ENCODE measurements around the gene KIF26B.
"Not testable (repeated sequence)": the region's sequence is repeated elsewhere in the genome, so short reads cannot be mapped to it uniquely, and the experiment has no call there.

KIF26B gene

DNA sequence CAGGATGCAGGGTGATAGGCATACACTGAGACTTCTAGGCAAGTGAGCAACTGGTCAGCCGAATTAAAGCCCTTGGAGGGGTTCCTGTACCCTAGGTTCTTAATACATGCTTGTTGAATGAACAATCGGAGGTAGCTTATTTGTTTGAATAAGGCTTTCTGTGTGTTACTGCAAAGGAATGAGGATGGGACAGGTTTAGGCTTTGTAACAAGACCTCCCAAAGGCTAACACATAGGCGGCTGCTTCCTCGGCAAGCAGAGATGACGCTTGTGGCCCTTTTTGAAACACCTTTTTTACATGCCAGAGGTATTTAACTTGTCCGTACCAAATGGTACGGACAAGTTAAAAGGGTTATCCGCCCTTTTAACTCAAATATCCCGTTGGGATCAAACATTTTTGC is 511.6 kb downstream of the KIF26B start:
- DNase-seq: no peak

DNA sequence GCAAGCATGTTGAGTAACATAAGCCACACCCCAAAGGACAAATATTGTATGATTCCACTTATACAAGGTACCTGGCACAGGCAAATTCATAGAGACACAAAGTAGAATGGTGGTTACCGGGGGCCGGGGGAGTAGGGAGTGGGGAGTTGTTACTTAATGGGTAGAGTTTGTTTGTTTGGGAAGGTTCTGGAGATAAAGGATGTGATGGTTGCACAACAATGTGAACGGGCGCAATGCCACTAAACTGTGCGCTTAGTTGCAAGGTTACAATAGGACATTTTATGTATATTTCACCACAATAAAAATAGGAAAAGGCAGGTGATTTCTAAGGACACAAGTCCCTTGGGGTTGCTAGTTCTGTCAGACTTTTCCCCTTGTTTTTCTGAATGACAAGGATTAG is 516.6 kb downstream of the KIF26B start:
- DNase-seq: no peak

DNA sequence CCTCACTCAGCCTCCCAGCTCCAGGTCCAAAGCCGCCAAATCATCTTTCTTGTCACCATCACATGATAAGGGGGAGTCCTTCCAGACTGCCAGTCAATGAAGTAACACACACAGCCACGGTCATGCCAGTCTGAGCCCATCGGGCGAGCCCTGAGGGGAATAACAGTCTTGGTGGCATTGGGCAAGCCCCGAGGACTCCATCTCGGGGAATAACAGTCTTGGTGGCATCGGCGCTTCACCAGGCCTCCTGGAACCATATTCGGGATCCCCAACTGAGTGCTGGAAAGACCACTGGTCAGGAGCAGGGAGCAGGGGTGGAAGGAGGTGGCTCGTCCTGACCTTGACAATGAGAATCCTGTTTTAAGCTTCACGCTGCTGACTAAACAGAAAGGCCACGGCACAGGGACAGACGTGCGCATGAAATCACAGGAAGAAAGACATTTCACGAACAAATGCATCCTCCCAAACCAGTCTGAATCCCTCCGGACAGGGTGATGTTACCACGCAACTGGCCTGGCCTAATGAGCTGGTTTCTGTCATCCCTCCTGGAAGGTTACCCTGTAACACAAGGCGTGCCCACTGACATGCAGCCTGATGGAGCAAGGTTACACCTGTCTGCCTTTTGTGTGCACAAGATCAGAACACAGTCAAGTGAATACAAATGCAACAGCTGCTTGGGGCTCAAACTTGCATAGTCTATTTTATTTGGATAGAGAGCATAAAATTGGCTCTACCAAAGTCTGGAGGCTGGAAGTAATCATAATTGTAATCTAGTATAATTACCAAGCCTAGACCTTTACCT is 517.4 kb downstream of the KIF26B start:
- no peak for DNase-seq

DNA sequence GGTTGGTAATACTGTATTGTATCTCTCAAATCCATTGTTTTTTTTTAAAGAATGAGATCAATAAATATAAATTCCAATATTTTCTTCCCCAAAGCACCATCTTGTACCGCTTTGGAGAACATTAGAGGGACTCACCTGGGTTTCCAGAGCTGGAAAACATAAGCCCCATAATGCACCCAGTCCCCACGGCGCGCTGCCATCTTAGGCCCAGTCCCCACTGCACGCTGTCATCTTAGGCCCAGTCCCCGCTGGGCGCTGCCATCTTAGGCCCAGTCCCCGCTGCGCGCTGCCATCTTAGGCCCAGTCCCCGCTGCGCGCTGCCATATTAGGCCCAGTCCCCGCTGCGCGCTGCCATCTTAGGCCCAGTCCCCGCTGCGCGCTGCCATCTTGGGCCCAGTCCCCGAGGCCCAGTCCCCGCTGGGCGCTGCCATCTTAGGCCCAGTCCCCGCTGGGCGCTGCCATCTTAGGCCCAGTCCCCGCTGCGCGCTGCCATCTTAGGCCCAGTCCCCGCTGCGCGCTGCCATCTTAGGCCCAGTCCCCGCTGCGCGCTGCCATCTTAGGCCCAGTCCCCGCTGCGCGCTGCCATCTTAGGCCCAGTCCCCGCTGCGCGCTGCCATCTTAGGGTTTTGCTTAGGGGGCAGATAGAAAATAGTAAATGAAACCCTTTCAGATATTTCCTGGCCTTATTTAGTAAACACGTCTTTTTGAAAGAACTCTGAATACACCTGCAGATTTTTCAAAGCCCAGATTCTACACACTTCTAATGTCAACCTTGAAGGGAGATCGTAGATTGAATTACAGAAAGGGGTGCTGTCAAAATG is 518.3 kb downstream of the KIF26B start:
- DNase-seq: not testable (repeated sequence)

DNA sequence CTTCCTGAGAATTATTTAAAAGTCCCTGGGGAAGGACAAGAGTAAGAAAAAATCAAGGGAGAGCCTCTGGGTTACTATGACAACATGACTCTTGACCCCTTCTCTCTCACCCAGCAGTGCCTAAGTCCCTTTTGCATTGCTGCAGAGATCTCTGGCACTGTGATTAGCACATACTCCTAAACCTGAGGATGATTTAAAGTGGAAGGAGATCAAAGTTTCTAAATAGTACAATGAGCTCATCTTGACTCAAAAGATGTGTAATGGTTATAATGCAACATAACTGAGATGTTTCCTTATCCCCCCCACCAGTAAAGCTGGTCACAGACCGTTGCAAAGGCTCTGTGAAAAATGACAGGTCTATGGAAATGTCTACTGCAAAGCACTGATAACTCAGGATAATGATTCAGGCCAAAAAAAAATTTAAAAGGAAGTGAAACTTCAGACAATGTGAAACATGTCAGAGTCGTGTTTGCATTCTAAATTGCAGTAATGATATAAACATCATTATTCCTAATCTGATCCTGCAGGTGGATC is 519.2 kb downstream of the KIF26B start:
- DNase-seq: no peak

DNA sequence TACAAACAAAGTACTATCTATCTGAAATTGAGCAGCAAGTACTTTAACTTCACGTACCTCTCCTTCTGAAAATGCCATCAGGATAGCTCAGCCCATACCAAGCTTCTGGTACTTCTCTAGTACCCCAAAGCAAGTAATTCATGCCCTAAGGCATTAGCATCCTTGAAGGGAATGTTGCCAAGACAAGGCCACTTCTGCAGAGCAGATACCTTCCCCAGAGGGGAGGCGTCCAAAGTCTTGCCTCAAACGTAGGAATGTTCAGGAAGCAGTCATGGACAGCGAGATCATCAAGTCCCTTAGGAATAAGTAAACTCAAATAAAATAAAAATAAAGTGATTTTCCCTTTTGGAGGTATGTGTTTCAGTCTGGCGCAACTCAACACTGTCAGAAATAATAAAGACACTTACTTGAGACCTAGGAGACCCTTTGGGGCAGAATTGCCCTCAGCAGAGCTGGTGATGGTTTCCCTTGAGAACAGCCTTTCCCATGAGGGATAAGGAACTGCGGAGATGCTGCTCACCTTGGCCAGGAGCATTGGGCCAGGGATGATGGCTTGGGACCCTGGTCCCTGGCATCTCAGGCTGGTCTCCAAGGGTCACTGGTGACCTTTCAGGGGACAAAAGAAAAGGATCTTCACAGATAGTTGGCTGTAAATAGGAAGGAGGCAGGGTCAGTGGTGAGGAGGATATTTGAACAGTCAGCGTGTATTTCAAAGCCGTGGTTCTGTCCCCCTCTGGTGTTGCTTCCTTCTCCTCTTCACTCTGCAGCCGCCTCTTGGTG is 522.9 kb downstream of the KIF26B start:
- DNase-seq: no peak

DNA sequence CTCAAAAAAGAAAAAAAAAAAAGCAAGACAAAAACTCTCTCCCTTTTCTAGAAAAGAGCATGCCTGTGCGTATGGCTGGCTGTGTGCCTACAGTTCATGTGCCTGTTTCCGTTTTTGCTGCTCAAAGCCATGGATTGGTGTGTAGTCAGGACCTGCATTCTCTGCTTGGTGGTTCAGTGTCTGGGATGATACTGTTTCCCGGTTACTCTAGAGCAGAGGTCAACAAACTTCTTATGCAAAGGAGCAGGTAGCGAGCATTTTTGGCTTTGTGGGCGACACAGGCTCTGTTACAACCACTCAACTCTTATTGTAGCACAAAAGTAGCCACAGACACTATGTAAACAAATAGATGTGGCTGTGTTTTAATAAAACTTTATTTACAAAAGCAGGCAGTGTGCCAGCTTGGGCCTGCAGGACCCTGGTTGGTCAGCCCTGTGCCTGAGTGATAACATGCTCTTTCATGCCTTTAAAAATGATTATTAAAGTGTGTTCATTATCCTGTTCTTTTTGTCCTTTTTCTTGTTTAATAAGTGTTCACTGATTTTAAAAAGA is 524.2 kb downstream of the KIF26B start:
- no peak for DNase-seq

DNA sequence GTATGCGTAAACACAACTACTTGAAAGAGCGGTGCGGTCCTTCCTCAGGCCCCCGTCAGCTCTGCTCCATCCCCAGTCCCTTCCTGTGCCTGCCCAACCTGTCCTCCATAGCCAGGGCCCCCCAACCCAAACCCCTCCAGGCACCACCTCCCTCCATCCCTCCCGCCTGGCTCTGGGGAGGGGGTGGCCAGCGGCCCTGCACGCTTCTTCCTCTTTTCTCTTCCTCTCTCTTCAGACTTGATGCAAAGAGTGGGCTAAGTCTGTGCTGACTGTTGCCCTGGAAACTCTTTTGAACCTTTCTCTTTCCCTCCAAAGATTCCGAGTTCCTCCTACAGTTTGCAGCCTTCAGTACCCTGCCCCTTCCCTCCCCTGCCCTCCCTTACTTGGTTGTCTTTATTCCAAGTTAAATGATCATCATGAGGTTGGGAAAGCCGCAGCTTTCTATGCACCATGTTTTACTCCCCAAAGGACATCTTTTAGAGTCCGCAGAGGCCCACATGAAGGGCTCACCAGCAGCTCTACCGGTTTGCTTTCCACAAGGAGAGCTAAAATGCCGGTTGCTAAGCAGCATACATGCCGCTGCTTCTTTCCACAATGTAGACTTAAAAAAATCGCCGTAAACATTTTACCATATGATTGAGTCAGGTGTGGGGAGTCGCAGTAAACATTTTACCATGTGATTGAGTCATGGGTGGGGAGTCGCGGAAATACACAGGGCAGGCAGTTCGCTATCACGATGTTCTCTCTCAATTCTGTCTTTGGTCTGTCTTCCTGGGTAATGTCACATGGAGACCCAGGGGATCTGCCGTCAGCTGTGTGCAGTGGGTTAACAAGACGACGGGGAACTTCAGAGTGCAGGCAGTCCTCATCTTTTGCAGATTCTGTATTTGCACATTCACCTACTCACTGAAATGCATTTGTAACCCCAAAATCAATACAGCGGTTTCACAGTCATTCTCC is 525.3 kb downstream of the KIF26B start:
- no peak for DNase-seq

DNA sequence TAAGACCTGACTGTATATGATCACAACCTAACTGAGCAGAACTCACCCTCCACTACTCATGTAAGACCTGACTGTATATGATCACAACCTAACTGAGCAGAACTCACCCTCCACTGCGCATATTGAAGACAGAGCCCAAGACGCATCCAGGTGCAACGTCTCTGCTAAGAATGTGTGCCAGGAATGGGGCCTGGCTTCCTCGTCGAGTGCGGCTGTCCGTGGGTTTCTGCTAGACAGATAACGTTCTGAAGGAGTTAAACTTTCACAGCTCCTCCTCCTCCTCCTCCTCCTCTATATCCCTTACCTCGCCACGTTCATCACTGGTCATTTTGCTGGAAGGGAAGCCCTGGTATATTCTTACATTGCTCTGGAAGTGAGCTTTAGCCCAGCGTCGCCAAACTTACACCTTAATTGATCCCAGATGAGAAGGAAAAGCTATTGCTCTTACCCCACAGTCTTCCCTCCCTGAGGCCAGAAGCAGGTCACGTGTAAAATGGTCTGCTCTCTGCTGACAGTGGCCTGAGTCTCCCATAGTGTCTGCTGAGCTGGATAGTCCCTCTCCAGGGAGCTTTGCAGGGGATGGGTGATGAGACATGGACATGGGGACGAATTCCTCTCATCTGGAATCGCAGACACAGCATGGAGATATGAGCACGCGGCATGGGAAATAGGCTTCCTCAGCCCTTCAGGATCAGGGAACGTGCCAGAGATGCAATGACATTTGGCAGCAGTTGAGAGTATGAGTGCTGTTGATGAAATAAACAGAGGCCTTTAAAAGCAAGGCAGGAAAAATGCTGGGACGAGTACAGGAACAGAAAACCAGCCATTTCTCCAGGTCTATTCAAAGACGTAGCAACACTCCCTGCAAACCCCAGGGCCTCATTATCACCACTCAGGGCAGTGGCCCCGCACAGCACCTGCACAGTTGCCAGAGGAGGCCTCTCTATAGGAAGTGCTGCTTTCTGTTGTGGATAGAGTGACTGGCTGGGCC is 528.1 kb downstream of the KIF26B start:
- no peak for DNase-seq

DNA sequence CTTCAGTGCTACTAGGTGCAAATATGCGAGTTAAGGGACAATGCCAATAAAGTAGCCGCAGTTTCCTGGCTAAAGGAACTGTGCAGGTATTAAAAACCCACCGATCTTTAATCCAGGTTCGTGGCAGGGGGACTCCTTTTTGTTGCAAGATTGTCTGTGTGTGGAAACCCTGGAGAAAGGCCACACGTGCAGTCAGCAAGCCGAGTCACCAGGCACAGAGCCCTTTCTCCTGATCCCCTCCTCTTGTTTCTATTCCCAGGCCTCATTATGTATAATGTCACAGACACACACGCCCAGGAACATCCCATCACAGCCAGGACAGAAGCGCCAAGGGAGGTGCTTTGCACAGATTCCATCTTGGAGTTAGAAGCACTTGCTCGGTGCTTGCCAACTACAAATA is 528.9 kb downstream of the KIF26B start:
- no peak for DNase-seq

DNA sequence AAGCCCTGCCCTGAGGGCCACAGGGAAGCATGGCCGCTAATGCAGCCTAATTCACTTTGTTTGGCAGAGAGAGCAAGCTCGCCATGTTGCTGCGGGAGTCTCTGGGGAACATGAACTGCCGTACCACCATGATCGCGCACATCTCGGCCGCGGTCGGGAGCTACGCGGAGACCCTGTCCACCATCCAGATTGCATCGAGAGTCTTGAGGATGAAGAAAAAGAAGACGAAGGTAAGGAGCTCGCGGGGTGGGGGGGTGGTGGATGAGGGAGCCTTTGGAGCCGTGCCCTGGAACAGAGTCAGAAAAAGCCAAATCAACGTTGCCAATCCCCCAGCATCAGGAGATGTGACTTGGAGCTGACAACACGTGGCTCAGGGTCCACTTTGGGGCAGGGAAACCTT is 529.4 kb downstream of the KIF26B start:
- no peak for DNase-seq

DNA sequence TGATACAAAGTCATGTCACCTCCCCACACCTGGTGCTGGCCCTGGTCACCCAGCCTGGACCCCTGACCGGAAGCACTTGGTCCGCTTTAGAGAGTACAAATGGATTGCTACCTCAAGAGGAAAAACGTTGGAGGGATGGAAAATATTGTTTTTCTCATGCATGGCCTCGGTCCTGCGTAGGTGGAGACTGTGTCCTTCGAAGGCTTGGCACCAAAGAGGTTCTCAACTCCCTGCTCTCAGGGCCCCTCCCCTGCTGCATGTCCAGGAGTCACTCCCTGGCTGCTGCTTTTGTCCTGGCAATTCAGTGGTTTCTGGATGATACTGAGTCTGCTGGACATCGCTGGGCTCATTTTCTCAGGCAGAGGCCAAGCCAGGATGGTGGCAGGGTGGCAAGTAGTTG is 529.8 kb downstream of the KIF26B start:
- no peak for DNase-seq

DNA sequence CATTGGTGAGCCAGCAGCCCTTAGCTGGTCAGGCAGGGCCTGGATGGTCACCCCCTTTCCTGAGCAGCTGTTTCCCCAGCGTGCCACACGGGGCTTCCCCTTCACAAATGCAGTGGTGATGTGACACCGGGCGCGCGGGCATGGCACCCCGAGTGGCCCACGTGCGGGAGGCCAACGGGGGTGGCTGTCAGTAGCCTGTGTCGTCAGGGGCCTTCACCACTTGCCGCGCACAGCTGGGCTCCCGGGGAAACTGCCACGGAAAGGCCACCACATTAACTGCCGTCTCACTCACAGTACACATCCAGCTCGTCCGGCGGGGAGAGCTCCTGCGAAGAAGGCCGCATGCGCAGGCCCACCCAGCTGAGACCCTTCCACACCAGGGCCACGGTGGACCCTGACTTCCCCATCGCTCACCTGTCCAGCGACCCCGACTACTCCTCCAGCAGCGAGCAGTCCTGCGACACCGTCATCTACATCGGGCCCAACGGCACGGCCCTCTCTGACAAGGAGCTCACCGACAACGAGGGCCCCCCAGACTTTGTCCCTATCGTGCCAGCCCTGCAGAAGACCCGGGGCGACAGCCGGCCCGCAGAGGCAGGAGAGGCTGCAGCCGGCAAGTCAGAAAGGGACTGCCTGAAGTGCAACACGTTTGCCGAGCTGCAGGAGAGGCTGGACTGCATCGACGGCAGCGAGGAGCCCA is 530.5 kb downstream of the KIF26B start:
- DNase-seq: no peak

DNA sequence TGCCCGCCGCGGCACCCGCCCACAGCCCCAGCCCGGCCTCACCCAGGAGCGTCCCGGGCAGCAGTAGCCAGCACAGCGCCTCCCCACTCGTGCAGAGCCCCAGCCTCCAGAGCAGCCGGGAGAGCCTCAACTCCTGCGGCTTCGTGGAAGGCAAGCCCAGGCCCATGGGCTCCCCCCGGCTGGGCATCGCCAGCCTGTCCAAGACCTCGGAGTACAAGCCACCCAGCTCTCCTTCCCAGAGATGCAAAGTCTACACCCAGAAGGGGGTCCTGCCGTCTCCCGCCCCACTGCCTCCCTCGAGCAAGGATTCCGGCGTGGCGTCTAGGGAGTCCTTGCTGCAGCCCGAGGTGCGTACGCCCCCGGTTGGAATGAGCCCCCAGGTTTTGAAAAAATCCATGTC is 531.2 kb downstream of the KIF26B start:
- DNase-seq: no peak

DNA sequence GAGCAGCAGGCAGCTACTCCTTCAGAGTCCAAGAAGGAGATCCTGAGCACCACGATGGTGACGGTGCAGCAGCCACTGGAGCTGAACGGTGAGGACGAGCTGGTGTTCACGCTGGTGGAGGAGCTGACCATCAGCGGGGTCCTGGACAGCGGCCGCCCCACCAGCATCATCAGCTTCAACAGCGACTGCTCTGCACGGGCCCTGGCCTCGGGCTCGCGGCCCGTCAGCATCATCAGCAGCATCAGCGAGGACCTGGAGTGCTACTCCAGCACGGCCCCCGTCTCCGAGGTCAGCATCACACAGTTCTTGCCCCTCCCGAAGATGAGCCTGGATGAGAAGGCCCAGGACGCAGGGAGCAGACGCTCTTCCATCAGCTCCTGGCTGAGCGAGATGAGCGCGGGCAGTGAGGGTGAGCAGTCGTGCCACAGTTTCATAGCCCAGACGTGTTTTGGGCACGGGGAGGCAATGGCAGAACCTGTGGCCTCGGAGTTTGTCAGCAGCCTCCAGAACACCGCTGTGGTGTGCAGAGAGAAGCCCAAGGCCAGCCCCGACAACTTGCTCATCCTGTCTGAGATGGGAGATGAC is 531.8 kb downstream of the KIF26B start:
- DNase-seq: no peak

DNA sequence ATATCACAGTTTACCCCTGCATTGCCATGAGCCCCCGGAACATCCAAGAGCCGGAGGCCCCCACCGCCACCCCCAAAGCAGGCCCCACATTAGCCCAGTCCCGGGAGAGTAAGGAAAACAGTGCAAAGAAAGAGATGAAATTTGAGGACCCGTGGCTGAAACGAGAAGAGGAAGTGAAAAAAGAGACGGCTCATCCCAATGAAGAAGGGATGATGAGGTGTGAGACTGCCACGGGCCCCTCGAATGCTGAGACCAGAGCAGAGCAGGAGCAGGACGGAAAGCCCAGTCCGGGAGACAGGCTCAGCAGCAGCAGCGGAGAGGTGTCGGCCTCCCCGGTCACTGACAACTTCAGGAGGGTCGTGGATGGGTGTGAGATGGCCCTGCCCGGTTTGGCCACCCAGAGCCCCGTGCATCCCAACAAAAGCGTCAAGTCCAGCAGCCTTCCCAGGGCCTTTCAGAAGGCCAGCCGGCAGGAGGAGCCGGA is 532.4 kb downstream of the KIF26B start:
- no peak for DNase-seq

DNA sequence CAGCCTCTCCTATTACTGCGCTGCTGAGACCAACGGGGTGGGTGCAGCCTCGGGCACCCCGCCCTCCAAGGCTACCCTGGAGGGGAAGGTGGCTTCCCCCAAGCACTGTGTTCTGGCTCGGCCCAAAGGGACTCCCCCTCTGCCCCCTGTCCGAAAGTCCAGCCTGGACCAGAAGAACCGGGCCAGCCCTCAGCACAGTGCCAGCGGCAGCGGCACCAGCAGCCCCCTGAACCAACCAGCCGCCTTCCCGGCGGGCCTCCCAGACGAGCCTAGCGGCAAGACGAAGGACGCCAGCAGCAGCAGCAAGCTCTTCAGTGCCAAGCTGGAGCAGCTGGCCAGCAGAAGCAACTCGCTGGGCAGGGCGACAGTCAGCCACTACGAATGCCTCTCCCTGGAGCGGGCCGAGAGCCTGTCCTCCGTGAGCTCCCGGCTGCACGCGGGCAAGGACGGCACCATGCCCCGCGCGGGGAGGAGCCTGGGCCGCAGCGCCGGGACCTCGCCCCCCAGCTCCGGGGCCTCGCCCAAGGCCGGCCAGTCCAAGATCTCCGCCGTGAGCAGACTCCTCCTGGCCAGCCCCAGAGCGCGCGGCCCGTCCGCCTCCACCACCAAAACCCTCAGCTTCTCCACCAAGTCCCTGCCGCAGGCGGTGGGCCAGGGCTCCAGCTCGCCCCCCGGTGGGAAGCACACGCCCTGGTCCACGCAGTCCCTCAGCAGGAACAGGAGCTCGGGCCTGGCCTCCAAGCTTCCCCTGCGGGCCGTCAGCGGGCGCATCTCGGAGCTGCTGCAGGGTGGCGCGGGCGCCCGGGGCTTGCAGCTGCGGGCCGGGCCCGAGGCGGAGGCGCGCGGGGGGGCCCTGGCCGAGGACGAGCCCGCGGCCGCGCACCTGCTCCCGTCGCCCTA is 533.1 kb downstream of the KIF26B start:
- no peak for DNase-seq
